A549 (cell line): ENCODE data around the gene CTNNBL1. TPM values are rescaled to one million over a fixed set of nuclear protein-coding genes. Genes with fewer than 3 reads are reported as not detected.

Source experiments
- ATAC-seq, 2 experiments: fragments of 200-7000 bp in 1 of 2; fragments of >200 bp in 1 of 2; cut with Nextera tagmentation in 1 of 2; cut with Tn5 transposase in 1 of 2; 3 replicates each; pipeline versions ENCODE4 v1.8.0 to v1.9.1; 2018 to 2020; ENCODE audit warnings: mild to moderate bottlenecking in 1 of 2, moderate library complexity in 1 of 2
- CTCF ChIA-PET: fragments of 300-600 bp; sonication (Branson Sonifier 250); formaldehyde crosslinking; extraction: SDS; loops from one replicate; lab custom pipeline; 2021; ENCODE audit warnings: antibody characterized with exemption, inconsistent platforms; lab: Yijun Ruan, JAX
- POLR2A ChIA-PET: fragments of 350-600 bp; formaldehyde crosslinking; extraction: SDS; loops from one replicate; lab custom pipeline; 2021; ENCODE audit warnings: antibody characterized with exemption, inconsistent platforms; lab: Yijun Ruan, JAX
- DNase-seq, 2 experiments: peaks; one replicate each; pipeline versions ENCODE4 v3.0.0 to v3.0.0-alpha.2; 2011 to 2016; ENCODE audit warnings: low read depth in 1 of 2, low spot score in 1 of 2
- FAIRE-seq: peaks from 2 replicates; lab custom pipeline; 2011; peaks lifted over from hg19 to GRCh38; lab: Jason Lieb, UNC
- H3K27ac ChIP-seq, 2 experiments: fragments of >200 bp; sonication (Bioruptor Twin); formaldehyde crosslinking; 3 replicates each; pipeline ENCODE4 v1.5.1; 2016 to 2017
- H3K4me1 ChIP-seq: fragments of >200 bp; sonication (Bioruptor Twin); formaldehyde crosslinking; 3 replicates; pipeline ENCODE4 v1.6.1; 2016
- H3K4me2 ChIP-seq: fragments of >200 bp; sonication (Bioruptor Twin); formaldehyde crosslinking; 3 replicates; pipeline ENCODE4 v1.6.1; 2016
- H3K4me3 ChIP-seq: fragments of >200 bp; sonication (Bioruptor Twin); formaldehyde crosslinking; 3 replicates; pipeline ENCODE4 v1.5.1; 2016
- H3K9me3 ChIP-seq: fragments of >200 bp; sonication (Bioruptor Twin); formaldehyde crosslinking; 3 replicates; pipeline ENCODE4 v1.6.1; 2016
- CBX2 ChIP-seq: fragments of 200-600 bp; sonication (generic); IDR thresholded peaks from 2 replicates; pipeline ENCODE4 v1.6.1; 2016; ENCODE audit warnings: low read depth, mild to moderate bottlenecking, borderline replicate concordance
- CHD2 ChIP-seq: fragments of 150-350 bp; IDR thresholded peaks from 2 replicates; pipeline ENCODE4 v1.6.1; 2014; ENCODE audit warnings: low read length; ENCODE audit not compliant: partially characterized antibody
- CTCF ChIP-seq: fragments of >200 bp; sonication (Bioruptor Twin); formaldehyde crosslinking; IDR thresholded peaks from 3 replicates; pipeline ENCODE4 v1.5.1; 2016
- EHF ChIP-seq: fragments of 250-450 bp; sonication (Bioruptor Pico); IDR thresholded peaks from 2 replicates; pipeline ENCODE4 v1.5.0; 2020; ENCODE audit warnings: mild to moderate bottlenecking
- ESRRA ChIP-seq: fragments of 150-350 bp; IDR thresholded peaks from 2 replicates; pipeline ENCODE4 v1.6.1; 2014; ENCODE audit warnings: mild to moderate bottlenecking, low read length, borderline replicate concordance
- FOSB ChIP-seq: fragments of 250-450 bp; sonication (Bioruptor Pico); IDR thresholded peaks from 2 replicates; pipeline ENCODE4 v1.5.0; 2020; ENCODE audit warnings: mild to moderate bottlenecking, moderate library complexity
- HES2 ChIP-seq: fragments of >200 bp; sonication (Bioruptor Twin); formaldehyde crosslinking; IDR thresholded peaks from 2 replicates; pipeline ENCODE4 v1.6.1; 2016
- HOXA7 ChIP-seq: fragments of 250-450 bp; sonication (Bioruptor Pico); IDR thresholded peaks from 2 replicates; pipeline ENCODE4 v1.5.0; 2020; ENCODE audit warnings: mild to moderate bottlenecking, moderate library complexity
- JUN ChIP-seq, 2 experiments: fragments of >200 bp; sonication (Bioruptor Twin); formaldehyde crosslinking; IDR thresholded peaks; 2 replicates in 1 of 2; 3 replicates in 1 of 2; pipeline ENCODE4 v1.6.1; 2016 to 2017
- KDM1A ChIP-seq: fragments of 200-600 bp; sonication (generic); IDR thresholded peaks from 2 replicates; pipeline ENCODE4 v1.6.1; 2016; ENCODE audit warnings: low read depth, mild to moderate bottlenecking
- KDM5A ChIP-seq: fragments of 200-600 bp; sonication (generic); IDR thresholded peaks from 2 replicates; pipeline ENCODE4 v1.6.1; 2016; ENCODE audit warnings: antibody characterized with exemption, mild to moderate bottlenecking
- MYC ChIP-seq: IDR thresholded peaks from 2 replicates; pipeline ENCODE4 v1.6.1; 2012; ENCODE audit warnings: mild to moderate bottlenecking, inconsistent platforms, low read length, improper control_type of control experiment, borderline replicate concordance
- RAD21 ChIP-seq, 2 experiments: fragments of >200 bp in 1 of 2; sonication (Bioruptor Twin) in 1 of 2; formaldehyde crosslinking in 1 of 2; IDR thresholded peaks in 1 of 2; conservative IDR thresholded peaks in 1 of 2; 2 replicates in 1 of 2; 3 replicates in 1 of 2; pipeline ENCODE4 v1.6.1; 2012 to 2018; ENCODE audit warnings: inconsistent platforms in 1 of 2
- RCOR1 ChIP-seq: fragments of 150-350 bp; IDR thresholded peaks from 2 replicates; pipeline ENCODE4 v1.6.1; 2014; ENCODE audit warnings: antibody characterized with exemption, low read length, low read depth
- SMC3 ChIP-seq: fragments of >200 bp; sonication (Bioruptor Twin); formaldehyde crosslinking; IDR thresholded peaks from 3 replicates; pipeline ENCODE4 v1.6.1; 2018; ENCODE audit warnings: inconsistent platforms
- TFCP2L1 ChIP-seq: fragments of 250-450 bp; sonication (Bioruptor Pico); IDR thresholded peaks from 2 replicates; pipeline ENCODE4 v1.5.0; 2021; ENCODE audit warnings: mild to moderate bottlenecking
- TP53 ChIP-seq: fragments of 250-450 bp; sonication (Bioruptor Pico); IDR thresholded peaks from 2 replicates; pipeline ENCODE4 v1.5.0; 2021; ENCODE audit warnings: mild to moderate bottlenecking, moderate library complexity
- ZFP36 ChIP-seq: fragments of 450-650 bp; IDR thresholded peaks from 2 replicates; pipeline ENCODE4 v1.6.1; 2014; ENCODE audit warnings: borderline replicate concordance; ENCODE audit not compliant: partially characterized antibody
- WGBS: methylation state at CpG from one replicate; pipeline ENCODE4 v1.1.6; 2017; ENCODE audit errors: missing lambda C conversion rate; 5-methylcytosine and 5-hydroxymethylcytosine counted together
- polyA plus RNA-seq, 4 experiments: library from polyadenylated mRNA; depleted of rRNA in 3 of 4; stranded (reverse); fragments of >200 nt; fragmentation: RNase III in 1 of 4; extraction: RNeasy Plus Mini Kit Qiagen cat#74134 plus additional on column Dnase treatment in 1 of 4; gene quantifications; 2 replicates in 3 of 4; 3 replicates in 1 of 4; pipeline ENCODE4 v1.2.3, GENCODE V29; 2011 to 2017
- TF ChIP-seq, protein P1 (sequence below): fragments of 200-600 bp; sonication (generic); IDR thresholded peaks from 2 replicates; pipeline ENCODE4 v1.6.1; 2016; ENCODE audit warnings: antibody characterized with exemption, mild to moderate bottlenecking, moderate library complexity

Gene CTNNBL1
- polyA plus RNA-seq, 2 of the 4 experiments (the other 2 are of a cell fraction) = 41.0 to 59.9 TPM

DNA sequence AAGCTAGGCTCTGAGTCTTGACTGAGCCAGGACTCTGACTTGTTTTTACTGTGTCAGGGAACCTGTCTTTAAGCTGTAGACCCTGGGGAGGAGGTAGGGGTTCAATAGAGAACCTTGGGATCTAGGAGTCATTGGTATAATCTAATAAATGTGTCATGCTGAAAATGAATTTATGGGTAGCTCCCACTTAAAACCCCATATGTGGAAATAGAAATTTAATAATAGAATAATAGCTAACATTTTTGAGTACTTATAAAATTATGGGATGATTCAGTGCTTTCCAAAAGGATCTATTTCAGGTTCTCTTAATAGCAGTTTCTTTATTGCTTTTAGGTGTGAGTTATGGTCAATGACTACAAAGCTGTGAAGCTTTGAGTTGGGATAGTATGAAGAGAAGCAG is 41.7 kb downstream of the CTNNBL1 start:
- POLR2A ChIA-PET = interaction anchor here (0.6 kb wide), 1 partner anchor 19 kb away, joined by 3 read pairs; no protein-coding TSS in a partner anchor
- no peak overlapping the region for H3K4me2 ChIP-seq
- FAIRE-seq = no peak
- TF ChIP-seq HES2 = no peak
- TF ChIP-seq CHD2 = no peak
- TF ChIP-seq SMC3 = no peak
- no peak for TF ChIP-seq ZFP36
- TF ChIP-seq FOSB (CRISPR knock-in tag) = no peak
- no peak for TF ChIP-seq TFCP2L1
- no peak for TF ChIP-seq KDM5A
- TF ChIP-seq, all 56 proteins: peak for 0
- DNase-seq (no peak), ATAC-seq (no peak)
- CTCF ChIA-PET = interaction anchor here (0.5 to 1.6 kb wide), 3 partner anchors 22 to 896 kb away, joined by 3 to 5 read pairs (median 4); no protein-coding TSS in a partner anchor
- Histone ChIP-seq H3K9me3 (no peaks in the 10 kb centered on the region), H3K27ac (no peak overlapping the region), H3K4me3 (no peak overlapping the region), H3K4me1 (peaks cover 6% of the 10 kb centered on the region; the same call in 1 of the 3 replicates)

DNA sequence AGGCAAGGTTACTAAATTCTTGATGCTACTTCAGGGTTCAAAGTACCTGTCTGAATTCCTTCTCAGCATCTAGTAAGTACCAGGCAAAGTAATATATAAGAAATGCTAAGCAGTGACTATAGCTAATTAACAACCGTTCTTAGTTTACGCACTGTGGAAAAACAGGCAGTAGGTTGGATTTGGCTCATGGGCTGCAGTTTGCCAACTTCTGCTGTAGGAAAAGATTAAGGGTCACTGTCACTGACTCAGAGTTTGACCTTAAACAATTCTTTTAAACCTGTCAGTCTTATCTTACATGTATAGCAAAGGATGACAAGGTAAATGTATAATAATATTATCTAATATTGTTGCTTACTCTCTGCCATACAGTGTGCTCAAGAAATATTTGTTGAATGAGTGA is 42.3 kb downstream of the CTNNBL1 start:
- Histone ChIP-seq H3K4me1 (peaks cover 12% of the 10 kb centered on the region), H3K4me2 (no peak overlapping the region), H3K27ac (no peak overlapping the region), H3K4me3 (no peak overlapping the region), H3K9me3 (no peaks in the 10 kb centered on the region)
- 97% methylated on average over 2 of the region's 2 CpGs for WGBS
- FAIRE-seq = no peak
- DNase-seq = no peak
- ChIA-PET POLR2A (no interaction called here), CTCF (no interaction called here)
- no peak for ATAC-seq
- TF ChIP-seq CBX2 (no peak), RAD21 (conservative IDR thresholded peaks at IDR 0.05 in 1 of 2, IDR thresholded peaks at IDR 0.05 in 1 of 2) (no peak), RCOR1 (no peak), KDM1A (no peak), CTCF (no peak)

DNA sequence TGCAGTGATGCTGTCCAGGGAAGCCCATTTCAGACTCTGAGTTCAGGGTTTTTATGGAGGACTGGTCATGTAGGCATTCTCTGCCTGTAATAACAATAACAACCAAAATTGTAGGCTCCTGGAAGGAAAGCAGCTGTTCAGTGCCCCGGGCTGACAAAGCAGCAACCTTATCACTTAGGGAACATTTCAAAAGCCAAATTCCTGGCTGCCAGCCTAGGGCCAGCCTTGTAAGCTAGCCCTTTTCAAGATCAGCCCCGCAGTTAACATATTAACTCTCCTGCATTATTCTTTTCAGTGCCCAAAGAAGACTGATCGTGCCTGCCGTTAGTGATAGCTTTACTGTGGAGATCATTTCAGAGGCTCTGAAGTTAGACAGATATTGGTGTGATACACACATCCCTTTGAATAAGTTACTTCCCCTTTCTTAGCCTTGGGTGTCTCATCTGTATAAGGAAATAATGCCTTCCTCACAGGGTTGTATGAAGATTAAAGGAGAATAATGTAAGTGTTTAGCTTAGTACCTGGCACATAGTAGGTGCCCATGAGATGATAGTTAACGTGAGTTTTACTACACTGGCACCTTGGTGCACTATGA is 44.1 kb downstream of the CTNNBL1 start:
- DNase-seq (no peak), FAIRE-seq (no peak), ATAC-seq (no peak)
- WGBS = 89% methylated on average over 5 of the region's 5 CpGs
- peaks cover 20% of the 10 kb centered on the region for H3K4me1 ChIP-seq
- no peak overlapping the region for H3K4me3 ChIP-seq
- no peaks in the 10 kb centered on the region for H3K9me3 ChIP-seq
- POLR2A ChIA-PET = no interaction called here
- no peak overlapping the region for H3K27ac ChIP-seq
- TF ChIP-seq HOXA7 (CRISPR knock-in tag) (no peak), EHF (CRISPR knock-in tag) (no peak), JUN (IDR thresholded peaks at IDR 0.05) (no peak), MYC (no peak), ESRRA (no peak), TP53 (CRISPR knock-in tag) (no peak)
- TF ChIP-seq, protein P1, sequence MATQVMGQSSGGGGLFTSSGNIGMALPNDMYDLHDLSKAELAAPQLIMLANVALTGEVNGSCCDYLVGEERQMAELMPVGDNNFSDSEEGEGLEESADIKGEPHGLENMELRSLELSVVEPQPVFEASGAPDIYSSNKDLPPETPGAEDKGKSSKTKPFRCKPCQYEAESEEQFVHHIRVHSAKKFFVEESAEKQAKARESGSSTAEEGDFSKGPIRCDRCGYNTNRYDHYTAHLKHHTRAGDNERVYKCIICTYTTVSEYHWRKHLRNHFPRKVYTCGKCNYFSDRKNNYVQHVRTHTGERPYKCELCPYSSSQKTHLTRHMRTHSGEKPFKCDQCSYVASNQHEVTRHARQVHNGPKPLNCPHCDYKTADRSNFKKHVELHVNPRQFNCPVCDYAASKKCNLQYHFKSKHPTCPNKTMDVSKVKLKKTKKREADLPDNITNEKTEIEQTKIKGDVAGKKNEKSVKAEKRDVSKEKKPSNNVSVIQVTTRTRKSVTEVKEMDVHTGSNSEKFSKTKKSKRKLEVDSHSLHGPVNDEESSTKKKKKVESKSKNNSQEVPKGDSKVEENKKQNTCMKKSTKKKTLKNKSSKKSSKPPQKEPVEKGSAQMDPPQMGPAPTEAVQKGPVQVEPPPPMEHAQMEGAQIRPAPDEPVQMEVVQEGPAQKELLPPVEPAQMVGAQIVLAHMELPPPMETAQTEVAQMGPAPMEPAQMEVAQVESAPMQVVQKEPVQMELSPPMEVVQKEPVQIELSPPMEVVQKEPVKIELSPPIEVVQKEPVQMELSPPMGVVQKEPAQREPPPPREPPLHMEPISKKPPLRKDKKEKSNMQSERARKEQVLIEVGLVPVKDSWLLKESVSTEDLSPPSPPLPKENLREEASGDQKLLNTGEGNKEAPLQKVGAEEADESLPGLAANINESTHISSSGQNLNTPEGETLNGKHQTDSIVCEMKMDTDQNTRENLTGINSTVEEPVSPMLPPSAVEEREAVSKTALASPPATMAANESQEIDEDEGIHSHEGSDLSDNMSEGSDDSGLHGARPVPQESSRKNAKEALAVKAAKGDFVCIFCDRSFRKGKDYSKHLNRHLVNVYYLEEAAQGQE = no peak
- CTCF ChIA-PET = interaction anchor here (1.2 kb wide), 1 partner anchor 8 kb away, joined by 3 read pairs; no protein-coding TSS in a partner anchor
- no peak overlapping the region for H3K4me2 ChIP-seq
